Transverse colon (tissue), 4 donors: ENCODE data around the gene MIDN. TPM values are rescaled to one million over a fixed set of nuclear protein-coding genes. Genes with fewer than 3 reads are reported as not detected.
A peak's percentile ranks its signal among the peaks of the same experiment; 100 is the strongest.

Experiments
- DNase-seq: peaks from one replicate; pipeline ENCODE4 v3.0.0-alpha.2; 2019
- H3K27ac ChIP-seq, 4 donors: fragments of 200-600 bp; sonication (generic); 2 replicates each; pipeline ENCODE4 v1.5.1; 2016 to 2018; ENCODE audit warnings: inconsistent platforms in 4 of 4
- H3K27me3 ChIP-seq: fragments of 200-600 bp; sonication (generic); 2 replicates; pipeline ENCODE4 v1.5.1; 2017; ENCODE audit warnings: inconsistent platforms
- H3K36me3 ChIP-seq, 4 donors: fragments of 200-600 bp; sonication (generic); 2 replicates each; pipeline ENCODE4 v1.5.1; 2017 to 2019; ENCODE audit warnings: inconsistent platforms in 4 of 4
- H3K4me1 ChIP-seq, 4 donors: fragments of 200-600 bp; sonication (generic); 2 replicates each; pipeline ENCODE4 v1.5.1; 2017 to 2020; ENCODE audit warnings: inconsistent platforms in 4 of 4
- H3K4me3 ChIP-seq, 4 donors: fragments of 200-600 bp; sonication (generic); 1 replicate in 1 of 4; 2 replicates in 3 of 4; pipeline versions ENCODE4 v1.5.1 to v1.6.1; 2017 to 2019; ENCODE audit warnings: inconsistent platforms in 4 of 4
- H3K9me3 ChIP-seq, 2 donors: fragments of 200-600 bp; sonication (generic); 2 replicates each; pipeline ENCODE4 v1.5.1; 2017 to 2019; ENCODE audit warnings: inconsistent platforms in 2 of 2
- EP300 ChIP-seq: sonication (generic); formaldehyde crosslinking; IDR thresholded peaks from one replicate; pipeline ENCODE4 v1.6.1; 2017; ENCODE audit warnings: antibody characterized with exemption, low read depth
- POLR2A ChIP-seq: fragments of 450-650 bp; IDR thresholded peaks from one replicate; pipeline ENCODE4 v1.6.1; 2016; ENCODE audit warnings: antibody characterized with exemption, mild to moderate bottlenecking, moderate library complexity
- POLR2AphosphoS5 ChIP-seq, 3 donors: sonication (generic); formaldehyde crosslinking; IDR thresholded peaks; one replicate each; pipeline ENCODE4 v1.6.1; 2016; ENCODE audit warnings: antibody characterized with exemption in 3 of 3
- WGBS, 2 donors: methylation state at CpG; one replicate each; pipeline ENCODE4 v1.1.5; 2018; ENCODE audit warnings: low coverage in 1 of 2; 5-methylcytosine and 5-hydroxymethylcytosine counted together
- in situ Hi-C, 4 donors: fragments of 200-750 bp; cut with MboI; loops; one replicate each; pipeline versions ENCODE4 v1.15.0 to v1.15.1; 2017; ENCODE audit warnings: low sequenced_read_pairs in 3 of 4, low pct_ligation_motif_present in 1 of 4, low pct_unique_long_range_greater_than_20kb in 1 of 4
- intact Hi-C: fragments of 100-400 bp; cut with DNase I; formaldehyde crosslinking; loops from one replicate; pipeline ENCODE4 v1.15.1; 2023; ENCODE audit warnings: low total_unique reads
- total RNA-seq, 4 donors: library from RNA; depleted of rRNA; stranded (reverse); fragments of >200 nt; gene quantifications; one replicate each; pipeline ENCODE4 v1.1.0, GENCODE V29; 2016
- TF ChIP-seq, protein P1 (sequence below), 5 experiments: fragments of 200-600 bp in 3 of 5; fragments of 450-650 bp in 2 of 5; sonication (generic) in 3 of 5; IDR thresholded peaks; 1 replicate in 2 of 5; 2 replicates in 3 of 5; pipeline ENCODE4 v1.5.1; 2016 to 2017; ENCODE audit warnings: antibody characterized with exemption in 5 of 5, inconsistent platforms in 3 of 5, mild to moderate bottlenecking in 2 of 5, moderate library complexity in 1 of 5

The MIDN gene
- total RNA-seq, 4 donors from 2014 or later = 89.4 to 379 (median 116) TPM

DNA sequence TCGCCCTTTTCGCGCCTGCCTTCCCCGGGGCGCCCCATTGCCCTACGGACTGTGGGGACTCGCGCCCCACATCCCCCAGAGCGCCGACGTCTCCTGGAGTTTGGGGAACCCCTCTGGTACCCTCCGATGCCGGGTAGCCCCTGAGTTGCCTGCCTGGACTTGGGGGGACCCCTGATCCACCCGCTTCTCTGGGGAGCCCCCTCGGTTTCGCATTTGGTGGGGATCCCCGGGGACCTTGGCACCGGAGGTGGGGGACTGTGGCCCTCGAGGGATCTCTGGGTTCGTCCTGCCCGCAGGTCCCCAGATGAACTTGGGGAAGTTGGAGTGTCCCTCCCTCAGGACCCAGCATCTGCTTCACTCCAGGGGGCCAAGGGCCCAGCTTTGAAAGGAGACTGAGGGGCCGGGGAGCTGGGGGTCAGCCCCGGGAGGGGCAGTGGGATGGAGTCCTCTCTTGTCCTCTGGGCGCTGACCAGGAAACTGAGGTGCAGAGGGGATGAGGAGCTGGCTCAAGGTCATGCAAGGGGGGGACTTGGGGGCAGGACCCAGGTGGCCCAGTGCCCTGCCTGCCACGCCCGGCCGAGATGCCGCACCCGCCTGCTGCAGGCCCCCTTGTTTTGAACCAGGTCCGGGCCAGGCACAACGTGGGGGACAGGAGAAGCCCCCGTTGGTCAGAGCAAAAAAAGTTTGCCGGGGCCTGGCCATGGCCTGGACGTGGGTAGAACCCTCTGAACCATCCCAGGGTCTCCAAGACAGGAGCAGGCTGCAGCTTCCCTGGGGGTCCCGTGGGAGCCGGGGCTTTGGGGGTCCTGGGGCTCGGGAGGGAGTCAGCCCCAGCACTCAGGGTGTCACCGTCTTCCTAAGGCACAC, 38.3 kb downstream of the MIDN start:
- Histone ChIP-seq H3K36me3 (no peaks in the 10 kb centered on the region), H3K9me3 (no peaks in the 10 kb centered on the region), H3K27me3 (peaks cover 65% of the 10 kb centered on the region), H3K4me3 (peak overlapping the region; percentile 5 to 54 (median 47)), H3K27ac (peak overlapping the region; percentile 58 to 77 (median 74)), H3K4me1 (peaks cover 15 to 64% (median 51%) of the 10 kb centered on the region in 4 donors)
- no peak for TF ChIP-seq EP300
- TF ChIP-seq POLR2AphosphoS5 (IDR thresholded peaks at IDR 0.05) = no peak
- TF ChIP-seq, protein P1, sequence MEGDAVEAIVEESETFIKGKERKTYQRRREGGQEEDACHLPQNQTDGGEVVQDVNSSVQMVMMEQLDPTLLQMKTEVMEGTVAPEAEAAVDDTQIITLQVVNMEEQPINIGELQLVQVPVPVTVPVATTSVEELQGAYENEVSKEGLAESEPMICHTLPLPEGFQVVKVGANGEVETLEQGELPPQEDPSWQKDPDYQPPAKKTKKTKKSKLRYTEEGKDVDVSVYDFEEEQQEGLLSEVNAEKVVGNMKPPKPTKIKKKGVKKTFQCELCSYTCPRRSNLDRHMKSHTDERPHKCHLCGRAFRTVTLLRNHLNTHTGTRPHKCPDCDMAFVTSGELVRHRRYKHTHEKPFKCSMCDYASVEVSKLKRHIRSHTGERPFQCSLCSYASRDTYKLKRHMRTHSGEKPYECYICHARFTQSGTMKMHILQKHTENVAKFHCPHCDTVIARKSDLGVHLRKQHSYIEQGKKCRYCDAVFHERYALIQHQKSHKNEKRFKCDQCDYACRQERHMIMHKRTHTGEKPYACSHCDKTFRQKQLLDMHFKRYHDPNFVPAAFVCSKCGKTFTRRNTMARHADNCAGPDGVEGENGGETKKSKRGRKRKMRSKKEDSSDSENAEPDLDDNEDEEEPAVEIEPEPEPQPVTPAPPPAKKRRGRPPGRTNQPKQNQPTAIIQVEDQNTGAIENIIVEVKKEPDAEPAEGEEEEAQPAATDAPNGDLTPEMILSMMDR (IDR thresholded peaks at IDR 0.05) = no peak
- no peak for TF ChIP-seq POLR2A
- 23% methylated on average over 31 of the region's 38 CpGs; no CpG with 5 or more reads in 1 of the 2 donors for WGBS, 2 donors
- intact Hi-C loops = loop anchor here (10.0 kb wide), 1 partner anchor 118 kb away; the partner anchor contains the start of genes DAZAP1 and GAMT
- in situ Hi-C loops = loop anchor here in 2 of 4 donors (25.0 kb wide), 1 partner anchor 101 kb away; the partner anchor contains the start of gene NDUFS7 (in 2 of the 2)
- DNase-seq = no peak

DNA sequence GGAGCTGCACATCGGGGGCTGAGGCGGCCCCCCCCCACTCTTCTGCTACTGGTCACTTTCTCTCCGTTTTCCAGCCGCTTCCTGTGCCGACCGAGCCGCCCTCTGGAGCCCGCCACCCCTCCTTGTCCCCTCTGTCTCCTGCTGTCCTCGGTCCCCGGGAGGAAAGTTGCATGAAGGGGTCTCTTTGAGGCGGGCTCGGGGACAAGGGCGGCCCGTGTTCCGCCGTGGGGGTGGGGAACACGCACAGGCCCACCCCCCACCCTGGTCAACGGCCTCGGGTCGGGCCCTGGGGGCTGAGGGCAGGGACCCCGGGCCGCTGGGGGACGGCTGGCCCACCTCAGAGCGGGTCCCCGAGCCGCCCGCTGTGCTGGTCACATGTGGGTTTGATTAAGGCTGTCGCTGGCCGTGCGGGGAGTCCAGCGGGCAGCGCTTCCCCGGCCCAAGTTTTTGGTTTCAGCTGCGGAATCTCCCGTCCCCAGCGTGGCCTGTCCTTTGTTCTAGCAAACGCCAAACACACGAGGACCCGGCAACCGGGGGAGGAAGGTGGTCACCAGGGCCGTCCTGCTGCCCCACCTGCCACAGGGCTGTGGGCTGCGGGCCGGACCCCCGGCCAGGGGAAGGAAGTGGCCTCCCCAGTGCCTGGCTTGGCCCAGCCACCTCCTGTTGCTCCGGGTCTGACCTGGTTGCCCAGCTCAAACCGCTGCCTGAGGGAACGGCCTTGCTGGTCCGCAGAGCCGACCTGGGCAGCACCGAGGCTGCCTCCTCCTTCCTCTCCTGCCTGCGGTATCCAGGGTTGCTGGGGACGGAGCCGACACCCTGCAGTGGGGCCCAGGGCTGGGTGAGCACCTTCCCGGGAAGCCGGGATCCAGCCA, 39.2 kb downstream of the MIDN start:
- in situ Hi-C loops (loop anchor here in 2 of 4 donors (25.0 kb wide), 1 partner anchor 100 kb away; the partner anchor contains the start of gene NDUFS7 (in 2 of the 2)), intact Hi-C loops (loop anchor here (10.0 kb wide), 1 partner anchor 117 kb away; the partner anchor contains the start of genes DAZAP1 and GAMT)
- H3K27ac ChIP-seq = peak overlapping the region in 2 of 4 donors; percentile 74 to 75
- TF ChIP-seq POLR2AphosphoS5 (IDR thresholded peaks at IDR 0.05) (no peak), EP300 (no peak), POLR2A (no peak)
- TF ChIP-seq, protein P1 (IDR thresholded peaks at IDR 0.05) = no peak
- peaks cover 73% of the 10 kb centered on the region for H3K27me3 ChIP-seq
- H3K36me3 ChIP-seq = no peaks in the 10 kb centered on the region
- peaks cover 20 to 70% (median 58%) of the 10 kb centered on the region in 4 donors for H3K4me1 ChIP-seq
- DNase-seq = no peak
- H3K9me3 ChIP-seq = no peaks in the 10 kb centered on the region
- peak overlapping the region in 3 of 4 donors; percentile 45 to 54 (median 49) for H3K4me3 ChIP-seq
- WGBS, 2 donors = 46 to 74% methylated on average over 7 to 47 of the region's 55 CpGs

DNA sequence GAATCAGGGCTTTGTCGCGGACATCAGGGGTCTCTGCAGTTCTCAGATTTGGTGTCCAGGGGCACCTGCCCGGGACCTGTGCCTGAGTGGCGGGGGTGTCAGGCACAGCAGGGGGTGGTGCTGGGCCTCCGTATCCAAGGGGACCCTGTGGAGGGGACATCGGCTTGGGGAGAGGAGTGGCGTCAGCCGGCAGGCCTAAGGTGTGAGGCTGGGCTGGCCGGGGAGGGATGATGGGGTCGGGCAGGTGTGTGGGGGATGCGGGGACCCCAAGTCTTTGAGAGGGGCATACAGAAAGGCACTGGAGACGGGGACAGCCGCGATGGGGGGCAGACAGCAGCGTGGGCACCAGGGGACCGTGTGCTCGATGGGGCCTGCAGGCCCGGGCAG, 39.8 kb downstream of the MIDN start:
- TF ChIP-seq POLR2AphosphoS5 (IDR thresholded peaks at IDR 0.05) (no peak), POLR2A (no peak)
- 90% methylated on average over 18 of the region's 18 CpGs; no CpG with 5 or more reads in 1 of the 2 donors for WGBS, 2 donors
- in situ Hi-C loops = loop anchor here in 2 of 4 donors (25.0 kb wide), 1 partner anchor 99 kb away; the partner anchor contains the start of gene NDUFS7 (in 2 of the 2)
- Histone ChIP-seq H3K4me3 (no peak overlapping the region), H3K27ac (peak overlapping the region in 1 of 4 donors; percentile 74), H3K27me3 (peaks cover 74% of the 10 kb centered on the region), H3K36me3 (no peaks in the 10 kb centered on the region), H3K4me1 (peaks cover 15 to 64% (median 54%) of the 10 kb centered on the region in 4 donors), H3K9me3 (no peaks in the 10 kb centered on the region)
- no peak for DNase-seq
- intact Hi-C loops = loop anchor here (10.0 kb wide), 1 partner anchor 117 kb away; the partner anchor contains the start of genes DAZAP1 and GAMT

DNA sequence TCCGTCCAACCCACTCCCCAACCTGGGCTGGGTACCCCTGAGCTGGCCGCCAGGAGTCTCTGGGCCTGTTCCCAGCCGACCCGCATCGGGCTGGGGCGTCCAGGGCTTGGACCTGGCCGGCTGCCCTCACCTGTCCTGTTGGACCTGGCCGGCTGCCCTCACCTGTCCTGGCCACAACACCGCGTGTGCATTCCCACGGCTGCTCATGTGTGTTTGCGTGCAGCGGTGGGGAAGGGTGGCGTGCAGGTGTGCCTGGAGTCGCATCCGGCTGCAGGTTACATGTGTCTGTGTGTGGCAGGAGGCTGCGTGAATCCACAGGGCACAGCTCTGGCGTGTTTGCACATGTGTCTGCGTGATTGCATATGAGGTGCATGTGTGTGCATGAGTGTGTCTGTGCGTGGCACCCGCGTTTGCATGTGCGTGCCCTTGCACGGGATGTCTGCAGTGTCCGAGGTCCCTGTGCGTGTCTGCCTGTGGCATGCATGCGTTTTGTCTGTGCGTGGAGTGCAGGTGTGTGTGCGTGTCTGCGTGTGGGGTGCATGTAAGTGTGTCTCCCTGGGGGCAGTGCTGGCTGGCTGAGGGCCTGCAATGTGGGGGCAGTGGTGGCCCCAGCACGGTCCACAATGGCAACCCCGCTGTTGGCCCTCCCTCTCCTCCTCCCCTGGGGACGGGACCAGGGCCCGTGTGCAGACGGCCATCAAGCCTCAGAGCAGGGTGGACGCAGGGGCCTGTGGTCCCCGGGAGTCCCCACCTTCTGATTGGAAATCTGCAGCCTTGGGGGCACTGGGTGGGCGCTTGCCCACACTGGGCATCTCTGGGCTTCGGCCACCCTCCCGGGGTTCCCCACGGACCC, 40.7 kb downstream of the MIDN start:
- Histone ChIP-seq H3K4me3 (no peak overlapping the region), H3K36me3 (no peaks in the 10 kb centered on the region), H3K27me3 (peaks cover 74% of the 10 kb centered on the region), H3K9me3 (no peaks in the 10 kb centered on the region), H3K4me1 (peaks cover 15 to 56% (median 45%) of the 10 kb centered on the region in 4 donors), H3K27ac (no peak overlapping the region)
- intact Hi-C loops = loop anchor here (10.0 kb wide), 1 partner anchor 116 kb away; the partner anchor contains the start of genes DAZAP1 and GAMT
- in situ Hi-C loops = loop anchor here in 2 of 4 donors (25.0 kb wide), 1 partner anchor 98 kb away; the partner anchor contains the start of gene NDUFS7 (in 2 of the 2)
- no peak for DNase-seq
- TF ChIP-seq, protein P1 (IDR thresholded peaks at IDR 0.05) = no peak
- no peak for TF ChIP-seq POLR2A
- no peak for TF ChIP-seq POLR2AphosphoS5 (IDR thresholded peaks at IDR 0.05)
- TF ChIP-seq EP300 = no peak
- WGBS, 2 donors = 79% methylated on average over 35 of the region's 41 CpGs; no CpG with 5 or more reads in 1 of the 2 donors
